ENCODE measurements around the gene DIAPH3.
"Not testable (repeated sequence)": the region's sequence is repeated elsewhere in the genome, so short reads cannot be mapped to it uniquely, and the experiment has no call there.

The DIAPH3 gene

GRCh38 chr13:60047918-60048317 is 115.8 kb downstream of the DIAPH3 start:
- intact Hi-C loops (cut with DNase I) = no loop called here
- DNase-seq = no peak

GRCh38 chr13:60044321-60044720 is 119.4 kb downstream of the DIAPH3 start:
- intact Hi-C loops (cut with DNase I) = no loop called here
- no peak for DNase-seq

GRCh38 chr13:60043262-60043661 is 120.5 kb downstream of the DIAPH3 start:
- intact Hi-C loops (cut with DNase I) = no loop called here
- DNase-seq = no peak

GRCh38 chr13:60040668-60041067 is 123.1 kb downstream of the DIAPH3 start:
- intact Hi-C loops (cut with DNase I); DNase-seq: not testable (repeated sequence)

- intact Hi-C loops (cut with DNase I) = no loop called here
- DNase-seq = no peak
Measured at GRCh38 chr13:60035874-60036273, 127.9 kb downstream of the DIAPH3 start.

GRCh38 chr13:60032851-60033250 is 130.9 kb downstream of the DIAPH3 start:
- DNase-seq = no peak
- intact Hi-C loops (cut with DNase I) = no loop called here

GRCh38 chr13:60028021-60028420 is 135.7 kb downstream of the DIAPH3 start:
- DNase-seq = no peak
- intact Hi-C loops (cut with DNase I) = no loop called here

GRCh38 chr13:60026286-60026685 is 137.4 kb downstream of the DIAPH3 start:
- DNase-seq = no peak
- intact Hi-C loops (cut with DNase I) = no loop called here

GRCh38 chr13:60020288-60020687 is 143.4 kb downstream of the DIAPH3 start:
- no peak for DNase-seq
- intact Hi-C loops (cut with DNase I) = no loop called here

- no peak for DNase-seq
- intact Hi-C loops (cut with DNase I) = no loop called here
Measured at GRCh38 chr13:60019119-60019993, 144.4 kb downstream of the DIAPH3 start.

- intact Hi-C loops (cut with DNase I) = no loop called here
- DNase-seq = no peak
Measured at GRCh38 chr13:60018536-60018935, 145.2 kb downstream of the DIAPH3 start.

- intact Hi-C loops (cut with DNase I) = no loop called here
Measured at GRCh38 chr13:60016229-60016628, 147.5 kb downstream of the DIAPH3 start.

GRCh38 chr13:60013166-60013565 is 150.6 kb downstream of the DIAPH3 start:
- no peak for DNase-seq
- intact Hi-C loops (cut with DNase I) = no loop called here

More at GRCh38 chr13:60016229-60016628, 147.5 kb downstream of the DIAPH3 start:
- DNase-seq = no peak

- intact Hi-C loops (cut with DNase I) = no loop called here
Measured at GRCh38 chr13:60012488-60012887, 151.2 kb downstream of the DIAPH3 start.

GRCh38 chr13:60009300-60010253 is 154.2 kb downstream of the DIAPH3 start:
- intact Hi-C loops (cut with DNase I) = no loop called here
- DNase-seq = no peak

More at GRCh38 chr13:60012488-60012887, 151.2 kb downstream of the DIAPH3 start:
- no peak for DNase-seq

GRCh38 chr13:60001889-60002288 is 161.8 kb downstream of the DIAPH3 start:
- DNase-seq = no peak
- intact Hi-C loops (cut with DNase I) = no loop called here

GRCh38 chr13:60000976-60001375 is 162.8 kb downstream of the DIAPH3 start:
- intact Hi-C loops (cut with DNase I) = no loop called here
- DNase-seq = no peak

GRCh38 chr13:60000081-60000480 is 163.6 kb downstream of the DIAPH3 start:
- no peak for DNase-seq
- intact Hi-C loops (cut with DNase I) = no loop called here

GRCh38 chr13:59997976-59998375 is 165.8 kb downstream of the DIAPH3 start:
- no peak for DNase-seq
- intact Hi-C loops (cut with DNase I) = no loop called here

GRCh38 chr13:59996461-59996980 is 167.2 kb downstream of the DIAPH3 start:
- no peak for DNase-seq
- intact Hi-C loops (cut with DNase I) = no loop called here

Data from head of caudate nucleus (tissue), 42 donors.